ENCODE data around the gene CMPK1. TPM values are rescaled to one million over a fixed set of nuclear protein-coding genes. Genes with fewer than 3 reads are reported as not detected.

The CMPK1 gene
- total and polyA plus RNA-seq, 2 experiments from 2014 or later = 21.6 to 40.0 TPM

GRCh38 chr1:47395433-47395832, 61.8 kb downstream of the CMPK1 start:
- DNase-seq (ENCODE audit: low read depth in 1 of 2, low spot score in 1 of 2) = no peak
- Histone ChIP-seq H3K9me3 (ENCODE audit: low read depth) (no peaks in the 10 kb centered on the region), H3K27ac (no peak overlapping the region), H3K27me3 (peaks cover 74% of the 10 kb centered on the region), H3K4me3 (no peak overlapping the region), H3K36me3 (no peaks in the 10 kb centered on the region), H3K4me1 (ENCODE audit: low read depth) (no peaks in the 10 kb centered on the region)
- TF ChIP-seq CTCF (IDR thresholded peaks at IDR 0.05; ENCODE audit: low read depth, low read length) = no peak

- peaks cover 9% of the 10 kb centered on the region for H3K4me1 ChIP-seq (ENCODE audit: low read depth)
- no peak overlapping the region for H3K27ac ChIP-seq
- DNase-seq (ENCODE audit: low read depth in 1 of 2, low spot score in 1 of 2) = no peak
- no peak for TF ChIP-seq CTCF (IDR thresholded peaks at IDR 0.05; ENCODE audit: low read depth, low read length)
- H3K4me3 ChIP-seq = no peak overlapping the region
- no peaks in the 10 kb centered on the region for H3K36me3 ChIP-seq
- H3K9me3 ChIP-seq (ENCODE audit: low read depth) = no peaks in the 10 kb centered on the region
- H3K27me3 ChIP-seq = peaks cover 79% of the 10 kb centered on the region
Measured at GRCh38 chr1:47396671-47397196, 63.1 kb downstream of the CMPK1 start.

- H3K4me3 ChIP-seq = no peak overlapping the region
- no peaks in the 10 kb centered on the region for H3K9me3 ChIP-seq (ENCODE audit: low read depth)
- DNase-seq (ENCODE audit: low read depth in 1 of 2, low spot score in 1 of 2) = no peak
- no peak overlapping the region for H3K27ac ChIP-seq
- TF ChIP-seq CTCF (IDR thresholded peaks at IDR 0.05; ENCODE audit: low read depth, low read length) = no peak
- no peaks in the 10 kb centered on the region for H3K36me3 ChIP-seq
- peaks cover 64% of the 10 kb centered on the region for H3K27me3 ChIP-seq
- peaks cover 16% of the 10 kb centered on the region for H3K4me1 ChIP-seq (ENCODE audit: low read depth)
Measured at GRCh38 chr1:47399138-47399845, 65.7 kb downstream of the CMPK1 start.

- peaks cover 60% of the 10 kb centered on the region for H3K27me3 ChIP-seq
- no peak overlapping the region for H3K27ac ChIP-seq
- no peaks in the 10 kb centered on the region for H3K36me3 ChIP-seq
Measured at GRCh38 chr1:47399846-47400155, 66.2 kb downstream of the CMPK1 start.

GRCh38 chr1:47401761-47402160, 68.2 kb downstream of the CMPK1 start:
- Histone ChIP-seq H3K27ac (no peak overlapping the region), H3K4me1 (ENCODE audit: low read depth) (peaks cover 16% of the 10 kb centered on the region), H3K4me3 (no peak overlapping the region), H3K36me3 (no peaks in the 10 kb centered on the region), H3K27me3 (peaks cover 52% of the 10 kb centered on the region), H3K9me3 (ENCODE audit: low read depth) (no peaks in the 10 kb centered on the region)
- TF ChIP-seq CTCF (IDR thresholded peaks at IDR 0.05; ENCODE audit: low read depth, low read length) = no peak
- DNase-seq (ENCODE audit: low read depth in 1 of 2, low spot score in 1 of 2) = no peak

More at GRCh38 chr1:47399846-47400155, 66.2 kb downstream of the CMPK1 start:
- DNase-seq (ENCODE audit: low read depth in 1 of 2, low spot score in 1 of 2) = no peak
- no peaks in the 10 kb centered on the region for H3K9me3 ChIP-seq (ENCODE audit: low read depth)
- no peak overlapping the region for H3K4me3 ChIP-seq
- TF ChIP-seq CTCF (IDR thresholded peaks at IDR 0.05; ENCODE audit: low read depth, low read length) = no peak
- peaks cover 16% of the 10 kb centered on the region for H3K4me1 ChIP-seq (ENCODE audit: low read depth)

All from cardiac muscle cell (in vitro differentiated cells and primary cell).